NCI-H82 treated with DMSO at 0.1 percent for 48 hours (cell line): Measurements from ENCODE around the gene PTCH1.

Experiments
- DNase-seq: peaks from one replicate; lab custom pipeline; 2025; ENCODE audit not compliant: unreplicated experiment; lab: John Stamatoyannopoulos, UW

Gene PTCH1

DNA sequence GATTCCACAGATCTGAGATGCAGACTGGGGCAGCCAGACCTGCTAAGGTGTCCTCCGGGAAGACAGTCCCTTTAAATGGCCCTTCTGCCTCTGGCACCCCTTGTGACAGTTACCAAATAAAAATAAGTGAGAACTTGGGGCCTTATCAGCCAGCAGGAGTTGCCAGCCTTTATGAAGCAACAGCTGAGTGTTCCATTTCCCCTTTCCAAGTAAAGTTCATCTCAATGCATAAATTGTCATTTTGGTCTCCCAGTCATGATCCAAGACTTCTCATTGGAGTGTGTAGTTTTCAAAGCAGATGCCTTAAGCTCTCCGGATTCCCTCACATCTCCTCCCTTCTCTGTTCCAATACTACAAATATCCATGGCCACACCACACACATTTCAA lies 4.1 kb downstream of the PTCH1 start:
- DNase-seq = no peak

DNA sequence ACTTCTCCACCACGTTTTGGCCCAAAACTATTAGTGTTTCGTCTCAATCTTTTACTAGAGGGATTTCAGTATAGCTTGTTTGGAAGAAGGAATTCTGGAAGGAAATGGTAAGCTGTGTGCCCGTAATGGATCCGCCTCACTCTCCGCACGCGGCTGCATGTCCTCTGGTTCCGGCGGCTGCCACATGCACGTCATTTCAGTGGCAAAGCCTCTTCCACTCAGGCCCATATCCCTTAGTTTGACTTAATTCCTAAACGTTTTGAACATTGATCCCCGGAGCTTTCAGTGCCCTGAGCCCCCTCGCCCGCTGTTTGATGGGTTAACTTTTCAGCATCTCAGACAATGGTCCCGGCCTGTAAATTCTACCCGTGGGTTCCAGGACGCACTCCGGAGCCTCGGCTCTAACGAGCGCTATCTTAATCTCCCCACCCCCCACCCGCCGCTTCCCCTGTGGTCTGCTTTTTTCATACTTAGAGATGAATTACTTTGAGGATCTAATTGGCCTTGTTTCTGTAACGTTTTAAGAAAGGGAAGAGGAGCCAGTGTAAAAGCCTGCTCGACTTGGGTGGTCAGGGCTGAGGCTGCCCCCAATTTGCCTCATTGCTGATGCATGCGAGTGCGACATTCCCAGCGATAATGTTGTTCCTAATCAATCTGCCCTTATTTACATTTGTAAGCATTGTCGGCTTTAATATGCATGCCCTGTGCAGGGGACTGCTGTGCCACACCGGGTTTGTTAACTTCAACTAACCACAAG lies 4.6 kb downstream of the PTCH1 start:
- no peak for DNase-seq

DNA sequence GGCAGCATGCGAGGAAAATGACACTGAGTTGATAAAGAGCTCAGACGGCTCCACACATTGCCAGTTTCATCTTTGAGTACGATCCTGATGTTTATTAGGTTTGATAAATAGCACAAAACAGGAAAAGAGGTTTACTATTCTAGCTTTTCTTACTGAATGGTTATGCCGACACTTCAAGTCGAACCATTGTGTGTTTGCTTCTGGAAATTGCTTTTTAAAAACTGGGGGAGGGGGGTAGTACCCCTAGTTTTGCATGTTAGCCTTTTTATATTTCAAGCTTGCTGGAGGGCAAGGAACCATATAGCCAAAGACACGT lies 5.2 kb downstream of the PTCH1 start:
- no peak for DNase-seq

DNA sequence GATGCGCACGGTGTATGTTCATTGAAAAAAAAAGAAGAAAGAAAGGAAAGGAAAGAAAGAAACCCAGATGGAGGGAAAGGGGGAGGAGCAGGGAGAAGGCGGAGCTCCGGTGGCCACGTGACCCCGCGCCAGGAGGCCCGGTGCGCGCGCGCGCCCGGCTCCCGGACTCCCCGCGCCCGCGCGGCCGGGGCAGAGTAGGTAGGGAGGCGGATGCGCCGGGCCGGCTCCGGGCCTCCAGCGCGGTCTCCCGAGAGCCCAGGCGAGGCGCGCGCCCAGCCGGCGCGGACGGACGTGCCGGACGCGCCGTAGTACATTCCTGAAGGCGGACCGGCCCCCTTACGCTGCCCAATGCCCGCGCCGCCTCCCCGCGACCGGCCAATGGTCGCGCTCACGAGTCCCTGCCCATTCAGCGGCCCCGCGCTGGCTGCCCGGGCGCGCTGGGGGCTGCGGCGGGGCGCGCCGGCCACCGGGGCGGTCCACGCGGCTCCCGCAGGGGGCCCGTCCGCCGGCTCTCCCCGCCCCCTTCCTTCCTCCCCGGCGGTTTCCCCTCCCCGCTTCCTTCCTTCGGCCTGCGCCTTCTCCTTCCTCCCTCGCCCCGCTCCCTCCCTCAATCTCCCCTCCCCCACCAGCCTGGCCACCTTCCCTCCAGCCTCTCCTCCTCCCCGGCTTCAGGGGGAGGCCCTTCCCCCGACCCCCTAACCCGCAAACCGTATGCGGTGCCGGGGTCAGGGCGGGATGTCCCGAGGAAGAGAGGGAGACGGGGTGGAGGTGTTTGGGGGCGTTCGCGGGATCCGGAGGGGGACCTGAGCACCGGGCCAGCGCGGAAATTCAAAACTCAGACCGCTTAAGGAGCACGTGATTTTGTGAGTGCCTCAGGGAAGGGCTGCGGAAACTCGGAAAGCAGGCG lies 5.8 kb downstream of the PTCH1 start:
- DNase-seq = peak; percentile 74

DNA sequence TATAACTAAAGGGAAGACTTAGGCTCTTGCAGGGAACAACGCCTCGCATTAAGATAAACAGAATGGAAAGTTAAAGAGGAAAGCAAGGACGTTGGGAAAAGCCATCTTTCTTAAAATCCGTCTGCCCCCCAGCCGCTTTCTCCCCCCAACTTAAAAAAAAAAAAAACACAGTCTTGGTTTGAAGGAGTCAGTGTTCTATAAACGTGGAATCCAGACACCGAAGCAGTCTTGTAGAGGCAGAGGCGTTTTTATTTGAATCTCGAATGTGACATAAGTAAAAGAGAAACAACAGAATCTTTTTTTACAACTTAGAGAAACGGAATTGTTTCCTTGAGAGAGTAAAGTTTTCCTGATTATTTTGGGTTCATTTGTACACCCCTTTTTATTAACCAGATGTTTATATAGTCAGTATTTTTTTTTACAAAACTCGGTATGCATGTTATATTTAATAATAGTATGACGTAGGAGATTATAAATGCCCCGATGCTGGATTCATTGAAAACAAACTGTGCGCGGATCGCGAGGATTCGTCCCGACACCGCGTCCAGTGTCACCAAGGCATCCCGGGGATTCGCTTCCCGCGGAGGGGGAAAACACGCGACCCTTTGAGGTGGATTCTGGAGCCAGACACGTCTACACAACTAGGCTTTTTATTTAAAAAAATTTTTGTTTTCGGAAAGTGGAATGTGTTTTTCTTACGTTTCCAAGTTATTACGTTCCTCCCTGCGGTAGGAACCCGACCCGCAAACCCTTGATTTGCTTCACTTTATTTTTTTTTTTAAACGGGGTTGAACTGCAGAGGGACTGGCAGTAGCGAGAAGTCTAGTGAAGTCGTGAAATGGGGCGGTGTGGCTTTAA lies 6.7 kb downstream of the PTCH1 start:
- DNase-seq = no peak

DNA sequence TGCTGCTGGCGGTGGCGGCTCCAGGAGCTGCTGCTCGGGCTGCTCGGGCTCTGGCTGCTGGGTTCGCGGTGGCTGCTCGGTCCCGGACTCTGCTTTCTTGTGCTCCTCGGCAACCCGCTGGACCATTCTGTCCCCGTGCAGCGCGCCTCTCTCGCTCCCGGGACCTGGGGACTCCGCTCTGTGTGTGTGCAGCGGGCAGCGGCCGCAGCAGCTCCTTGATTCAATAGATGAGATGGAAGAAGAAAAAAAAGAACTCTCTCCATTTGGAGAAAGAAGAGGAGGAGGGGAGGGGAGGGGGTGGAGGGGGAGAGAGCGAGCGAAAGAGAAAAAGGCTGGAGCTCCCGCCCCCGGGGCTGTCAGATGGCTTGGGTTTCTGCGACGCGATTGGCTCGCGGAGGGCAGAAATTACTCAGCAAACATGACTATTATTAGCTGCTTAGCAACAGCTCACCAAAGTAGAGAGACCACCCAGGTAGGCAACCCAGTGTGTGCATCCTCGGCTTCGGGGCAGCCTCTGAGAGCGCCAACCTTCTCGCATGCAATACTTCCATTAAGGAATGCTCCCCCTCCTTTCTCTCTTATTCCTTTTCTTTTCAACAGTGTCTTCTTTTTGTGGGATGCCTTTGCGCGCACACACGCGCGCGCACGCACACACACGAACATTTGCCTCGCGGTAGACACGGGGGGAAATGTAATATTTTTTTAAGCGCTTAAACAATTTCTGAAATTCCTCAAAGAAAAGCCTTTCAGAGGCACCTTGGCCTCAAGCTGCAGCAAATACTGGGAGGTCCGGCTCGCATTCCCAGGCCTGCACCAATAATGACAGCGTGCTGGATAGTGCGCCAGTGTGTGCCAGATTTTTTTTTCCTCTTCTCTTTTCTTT lies 7.6 kb downstream of the PTCH1 start:
- DNase-seq = peak; percentile 68

DNA sequence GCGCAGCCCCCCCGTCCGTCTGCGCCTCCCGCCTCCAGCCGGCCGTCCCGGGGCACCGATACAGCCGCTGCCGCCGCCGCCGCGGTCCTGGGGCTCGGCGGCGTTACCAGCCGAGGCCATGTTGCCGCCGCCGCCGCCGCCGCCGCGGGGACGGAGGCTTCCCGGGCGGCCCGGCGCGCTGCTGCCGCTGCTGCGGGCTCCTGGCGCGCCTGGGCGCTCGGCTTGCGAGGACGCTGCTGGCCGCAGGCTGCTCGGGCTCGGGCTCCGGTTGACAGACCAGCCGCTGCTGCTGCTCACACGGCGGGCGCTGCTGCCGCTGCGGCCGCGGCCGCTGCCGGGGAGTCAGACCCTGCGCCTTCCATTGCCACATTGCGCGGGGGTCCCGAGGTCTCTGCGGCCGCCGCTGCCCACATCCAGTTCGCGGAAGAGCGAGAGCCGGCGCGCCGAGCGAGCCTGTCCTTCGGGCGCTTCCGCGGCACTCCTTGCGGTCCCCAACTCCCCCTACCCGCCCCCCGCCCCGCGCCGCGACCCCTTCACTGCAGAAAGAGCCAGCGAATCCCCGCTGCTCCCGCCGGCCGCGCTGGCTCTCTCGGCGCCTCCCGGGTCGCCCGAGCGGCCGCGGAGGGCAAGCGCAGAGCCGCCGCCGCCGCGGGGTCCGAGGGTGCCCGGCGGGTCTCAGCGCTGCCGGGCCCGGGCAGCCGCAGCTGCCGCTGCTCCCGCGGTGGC lies 8.4 kb downstream of the PTCH1 start:
- DNase-seq = no peak

DNA sequence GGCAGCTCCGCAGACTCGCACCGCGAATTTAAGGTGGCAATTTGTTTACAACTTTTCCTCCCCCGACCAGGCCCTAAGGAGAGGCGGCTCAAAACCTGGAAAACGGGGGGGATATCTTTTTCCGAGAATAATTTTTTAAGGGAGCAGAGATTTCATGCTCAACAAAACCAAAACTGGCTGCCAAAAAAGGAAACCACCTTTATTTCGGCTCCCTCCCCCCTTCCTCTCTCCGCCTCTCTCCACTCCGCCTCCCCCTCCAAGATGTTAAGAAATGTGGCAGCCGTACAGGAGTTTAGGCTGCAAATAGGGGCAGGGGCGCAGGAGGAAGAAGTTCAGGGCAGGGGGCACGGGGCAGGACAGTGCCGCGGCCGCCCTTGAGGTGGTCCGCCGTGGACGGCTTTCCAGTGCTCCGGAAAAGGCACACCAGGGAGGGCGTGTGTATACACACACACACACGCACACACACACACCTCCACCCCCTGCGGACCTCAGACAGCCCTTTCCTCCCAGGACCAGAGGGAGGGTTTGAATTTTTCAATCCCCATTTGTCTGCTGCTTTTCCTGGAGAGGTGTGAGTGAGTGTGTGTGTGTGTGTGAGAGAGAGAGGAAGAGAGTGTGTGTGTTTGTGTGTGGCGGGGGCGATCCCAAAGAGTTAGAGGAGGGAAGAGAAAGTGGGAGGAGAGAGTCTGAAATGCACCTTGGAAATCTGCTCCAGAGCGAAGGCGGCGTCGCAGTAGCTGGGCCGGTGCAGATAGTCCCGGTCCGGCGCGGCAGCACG lies 9.1 kb downstream of the PTCH1 start:
- DNase-seq = no peak

DNA sequence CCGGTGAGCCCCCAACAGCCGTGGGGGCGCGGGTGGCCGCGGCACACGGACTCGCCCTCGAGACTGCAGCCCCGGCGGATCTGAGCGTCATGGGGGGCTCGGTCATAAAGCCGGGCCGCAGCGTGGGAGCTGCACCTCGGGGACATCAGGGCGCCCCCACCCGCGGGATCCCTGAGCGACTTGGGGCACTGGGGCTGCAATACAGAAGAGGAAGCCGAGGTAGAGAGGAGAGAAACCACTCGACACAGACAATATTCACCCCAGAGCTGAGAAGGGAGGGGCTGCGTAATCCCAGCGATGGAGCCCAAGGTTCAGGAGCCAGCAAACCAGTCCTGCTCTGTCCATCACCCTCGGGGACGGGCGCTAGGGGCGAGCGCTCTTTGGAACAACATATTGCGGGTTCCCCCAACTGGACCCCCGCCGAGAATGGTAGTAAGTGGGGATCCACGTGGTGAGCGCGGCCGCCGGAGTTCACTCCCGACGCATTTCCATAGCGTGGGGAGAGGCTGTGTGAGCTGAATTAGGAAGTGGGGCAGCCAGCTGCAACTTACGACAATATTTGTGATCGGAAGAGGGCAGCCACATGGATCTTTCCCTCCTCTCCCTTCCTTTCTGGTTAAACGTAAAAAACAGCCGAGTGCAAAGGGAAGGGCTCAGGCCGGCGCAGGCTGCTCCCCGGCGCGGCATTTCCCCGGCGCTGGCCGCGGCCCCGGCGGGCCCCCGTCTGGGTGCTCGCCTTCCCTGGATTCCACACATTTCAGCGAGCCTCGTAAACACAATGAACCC lies 9.9 kb downstream of the PTCH1 start:
- DNase-seq = no peak

DNA sequence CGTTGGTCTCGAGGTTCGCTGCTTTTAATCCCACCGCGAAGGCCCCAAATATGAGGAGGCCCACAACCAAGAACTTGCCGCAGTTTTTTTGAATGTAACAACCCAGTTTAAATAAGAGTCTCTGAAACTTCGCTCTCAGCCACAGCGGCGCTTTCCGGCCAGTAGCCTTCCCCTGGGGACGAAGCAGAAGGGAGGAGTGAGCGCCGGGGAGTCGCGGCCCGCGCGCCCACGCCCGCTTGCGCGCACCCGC lies 10.4 kb downstream of the PTCH1 start:
- DNase-seq = no peak

DNA sequence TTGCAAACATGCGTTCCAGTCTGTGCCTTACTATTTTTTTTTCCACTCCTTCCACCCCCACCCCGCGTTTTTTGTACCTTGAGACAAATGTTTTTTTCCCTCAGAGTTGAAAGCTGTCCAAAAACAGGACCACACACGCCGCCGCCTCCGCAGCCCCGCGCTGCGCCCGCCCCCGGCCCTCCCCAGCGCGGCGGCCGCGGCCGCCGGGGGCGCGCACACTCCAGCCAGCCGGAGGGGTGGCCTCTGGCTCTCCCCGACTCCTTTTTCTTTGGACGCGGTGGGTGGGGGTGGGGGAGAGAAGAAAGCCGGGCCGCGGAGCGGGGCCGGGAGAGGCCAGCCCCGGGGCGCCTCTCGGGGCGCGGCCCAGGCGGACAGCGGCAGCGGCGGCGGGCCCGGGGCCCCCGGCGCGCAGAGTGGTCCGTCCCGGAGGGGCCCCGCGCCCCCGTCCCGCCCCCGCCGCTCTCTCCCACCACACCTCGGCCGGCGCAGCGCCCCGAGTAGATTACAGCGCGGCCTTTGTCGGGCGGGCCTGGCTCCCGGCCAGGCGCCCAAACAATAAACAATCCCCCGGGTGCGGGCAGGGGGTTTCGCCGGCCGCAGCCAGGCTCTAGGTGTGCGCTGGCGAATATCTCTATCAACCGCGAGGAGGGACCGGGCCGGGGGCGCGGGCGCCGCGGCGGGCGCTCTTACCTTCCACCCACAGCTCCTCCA lies 10.9 kb downstream of the PTCH1 start:
- DNase-seq = peak; percentile 22

DNA sequence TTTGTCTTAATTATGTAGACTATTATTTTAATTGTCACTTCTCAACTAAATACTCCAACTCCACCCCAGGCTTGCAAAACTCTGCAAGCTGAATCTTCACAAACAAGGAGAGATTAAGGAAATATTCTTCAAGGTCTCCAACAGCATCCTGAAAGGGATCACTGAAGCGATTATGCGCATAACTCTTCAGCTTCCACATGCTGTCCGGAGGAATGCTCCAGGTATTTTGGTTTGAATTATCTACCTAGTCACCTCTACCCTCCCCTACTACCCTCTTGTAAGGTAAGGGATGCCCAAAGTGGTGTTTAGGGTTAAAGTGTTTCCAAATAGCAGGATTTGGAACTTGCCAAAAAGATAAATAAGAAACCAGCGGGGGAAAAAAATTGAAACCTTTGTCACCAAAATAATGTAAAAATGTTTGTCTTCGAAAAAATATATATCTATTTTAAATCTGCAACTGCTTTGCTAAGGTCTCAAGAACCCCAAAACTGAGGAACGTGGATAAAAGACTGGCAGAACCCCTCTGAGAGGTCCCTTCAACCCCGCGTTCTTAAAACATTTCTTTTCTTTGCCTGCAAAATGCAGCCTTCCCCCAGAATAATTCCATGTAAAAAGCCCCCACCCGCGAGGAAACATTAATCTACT lies 11.6 kb downstream of the PTCH1 start:
- no peak for DNase-seq

DNA sequence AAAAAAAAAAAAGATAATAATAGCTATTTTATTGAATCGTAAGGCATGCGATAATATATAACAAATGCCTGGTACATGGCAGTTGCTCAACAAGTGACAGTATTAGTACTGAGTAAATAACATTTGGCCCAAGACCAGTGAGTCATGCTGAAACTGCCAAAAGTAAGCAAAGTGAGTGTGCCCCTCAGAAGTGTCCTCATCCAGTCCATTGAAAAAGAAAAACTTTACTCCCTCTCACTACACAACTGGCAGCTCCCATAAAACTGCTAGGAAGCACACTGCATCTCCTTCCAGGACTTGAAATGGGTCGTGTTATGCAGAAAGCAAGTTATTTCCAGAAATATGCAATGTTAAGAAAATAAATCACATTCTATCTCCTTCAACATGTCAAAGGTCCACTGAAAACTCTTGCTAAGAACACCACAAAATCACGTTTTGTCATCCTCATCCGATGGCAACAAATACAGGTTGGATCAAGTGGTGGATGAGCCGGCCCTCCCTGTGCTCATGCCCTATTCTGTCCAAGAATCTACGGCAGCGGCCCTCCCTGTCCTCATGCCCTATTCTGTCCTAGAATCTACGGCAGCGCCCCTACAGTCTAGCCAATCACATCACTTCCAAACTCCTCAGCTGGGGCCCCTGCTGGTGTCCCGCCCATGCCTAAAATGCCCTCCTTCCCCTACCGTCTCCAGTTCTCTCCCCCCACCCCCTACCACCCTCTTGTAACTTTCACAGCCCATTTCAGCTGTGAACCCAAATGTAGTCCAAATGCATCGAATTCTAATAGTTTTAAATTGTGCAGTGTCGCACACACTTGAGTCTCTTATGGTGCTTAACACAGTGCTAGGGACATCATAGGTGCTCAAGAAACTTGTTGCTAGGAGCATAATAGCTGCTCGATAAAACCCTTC lies 12.5 kb downstream of the PTCH1 start:
- DNase-seq = no peak

DNA sequence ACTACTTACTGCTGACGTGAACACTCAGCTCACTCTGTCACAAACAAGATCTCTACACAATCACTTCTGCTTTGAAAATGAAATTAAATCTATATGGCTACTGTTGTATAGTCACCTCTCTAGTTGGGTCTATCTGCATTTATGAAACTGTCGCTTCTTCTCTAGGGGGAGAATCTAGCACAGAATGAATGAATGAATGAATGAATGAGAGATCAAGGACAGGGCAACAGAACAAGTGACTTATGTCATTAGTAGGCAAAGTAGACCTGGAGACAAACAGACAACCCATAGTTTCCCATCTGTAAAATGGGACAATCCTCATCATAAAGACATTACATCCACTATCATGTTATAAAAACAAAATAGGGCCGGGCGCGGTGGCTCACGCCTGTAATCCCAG lies 13.4 kb downstream of the PTCH1 start:
- no peak for DNase-seq

DNA sequence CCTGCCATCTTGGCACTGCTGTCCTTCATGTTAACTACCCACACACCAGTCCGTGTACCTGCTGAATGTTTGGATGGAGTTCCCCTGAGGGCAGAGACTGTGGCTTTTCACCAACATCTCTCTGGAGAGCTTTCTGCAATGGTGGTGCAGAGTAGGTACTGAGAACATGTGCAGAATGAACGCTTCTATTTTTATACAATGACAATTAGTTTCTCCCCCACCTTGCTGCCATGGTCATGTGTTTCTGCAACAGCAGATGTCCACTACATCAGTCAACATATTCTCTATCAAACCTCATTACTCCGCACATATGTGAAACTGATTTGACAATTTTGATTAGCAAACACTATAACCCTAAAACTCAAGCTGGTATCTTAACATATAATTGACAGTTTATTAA lies 14.5 kb downstream of the PTCH1 start:
- no peak for DNase-seq

DNA sequence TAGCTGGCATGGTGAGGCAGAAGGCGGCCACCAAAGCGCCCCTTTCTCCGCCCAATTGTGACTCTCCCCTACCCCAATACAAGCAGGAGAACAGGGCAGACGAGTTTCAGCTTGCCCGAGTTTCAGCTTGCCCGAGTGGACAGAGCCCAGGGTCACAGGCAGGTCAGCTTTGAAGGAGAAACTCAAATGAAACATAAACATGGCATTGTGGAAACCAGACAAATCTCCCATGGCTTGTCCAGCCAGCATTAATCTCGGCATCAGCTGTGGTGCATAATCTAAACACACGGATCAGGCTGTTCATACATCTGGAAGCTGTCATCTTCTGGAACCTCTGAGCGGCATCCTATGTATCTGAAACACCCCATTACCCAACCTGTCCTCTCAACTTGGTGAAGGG lies 16.9 kb downstream of the PTCH1 start:
- no peak for DNase-seq
